Mesendoderm (in vitro differentiated cells): Measurements from ENCODE around the gene DAB1.

Experiments
- DNase-seq: peaks from one replicate; pipeline ENCODE4 v3.0.0; 2013
- H2AK5ac ChIP-seq: 2 replicates; pipeline ENCODE4 v1.6.1; 2013; ENCODE audit warnings: low read length, inconsistent platforms
- H2BK120ac ChIP-seq: 2 replicates; pipeline ENCODE4 v1.6.1; 2013; ENCODE audit warnings: low read depth, mild to moderate bottlenecking, low read length, moderate library complexity, mixed read lengths
- H2BK15ac ChIP-seq: replicated peaks from 2 replicates; pipeline ENCODE4 v1.6.1; 2013; ENCODE audit warnings: low read depth, mild to moderate bottlenecking, moderate library complexity
- H2BK5ac ChIP-seq: 2 replicates; pipeline ENCODE4 v1.6.1; 2013; ENCODE audit warnings: low read length, inconsistent platforms
- H3K18ac ChIP-seq: 2 replicates; pipeline ENCODE4 v1.6.1; 2013; ENCODE audit warnings: mild to moderate bottlenecking, low read length, mixed read lengths
- H3K23ac ChIP-seq: one replicate; pipeline ENCODE4 v1.6.1; 2013; ENCODE audit warnings: low read length
- H3K27ac ChIP-seq: 2 replicates; pipeline ENCODE4 v1.5.1; 2013; ENCODE audit warnings: low read depth, mild to moderate bottlenecking, inconsistent platforms, low read length, moderate library complexity
- H3K27me3 ChIP-seq: 2 replicates; pipeline ENCODE4 v1.6.1; 2013; ENCODE audit warnings: low read length, control low read depth, mild to moderate bottlenecking, inconsistent platforms; ENCODE audit not compliant: insufficient read depth, poor library complexity
- H3K36me3 ChIP-seq: 2 replicates; pipeline ENCODE4 v1.6.1; 2013; ENCODE audit warnings: low read length, inconsistent platforms; ENCODE audit not compliant: control insufficient read depth, insufficient read depth
- H3K4ac ChIP-seq: one replicate; pipeline ENCODE4 v1.6.1; 2013; ENCODE audit warnings: low read depth, mild to moderate bottlenecking, low read length, moderate library complexity
- H3K4me1 ChIP-seq: 2 replicates; pipeline ENCODE4 v1.6.1; 2013; ENCODE audit warnings: low read depth, low read length, inconsistent platforms; ENCODE audit not compliant: control insufficient read depth
- H3K4me2 ChIP-seq: 2 replicates; pipeline ENCODE4 v1.6.1; 2013; ENCODE audit warnings: low read length
- H3K4me3 ChIP-seq: 2 replicates; pipeline ENCODE4 v1.5.1; 2013; ENCODE audit warnings: mild to moderate bottlenecking, low read length
- H3K56ac ChIP-seq: one replicate; pipeline ENCODE4 v1.6.1; 2013; ENCODE audit warnings: low read length
- H3K79me1 ChIP-seq: 2 replicates; pipeline ENCODE4 v1.6.1; 2013; ENCODE audit warnings: low read length, inconsistent platforms
- H3K79me2 ChIP-seq: 2 replicates; pipeline ENCODE4 v1.6.1; 2013; ENCODE audit warnings: mild to moderate bottlenecking, low read length; ENCODE audit not compliant: control insufficient read depth, insufficient read depth
- H3K9ac ChIP-seq: 2 replicates; pipeline ENCODE4 v1.6.1; 2013; ENCODE audit warnings: low read length, inconsistent platforms
- H4K5ac ChIP-seq: one replicate; pipeline ENCODE4 v1.6.1; 2013; ENCODE audit warnings: low read length
- H4K8ac ChIP-seq: one replicate; pipeline ENCODE4 v1.6.1; 2013; ENCODE audit warnings: low read depth, mild to moderate bottlenecking, control low read depth, low read length, moderate library complexity
- WGBS: extraction: QIAGEN DNeasy Blood & Tissue Kit; methylation state at CpG from one replicate; pipeline ENCODE4 v1.1.7; 2013; ENCODE audit warnings: low lambda C conversion rate, missing lambda C conversion rate; ENCODE audit not compliant: insufficient coverage; ENCODE audit errors: extremely low coverage; 5-methylcytosine and 5-hydroxymethylcytosine counted together

DAB1 gene

DNA sequence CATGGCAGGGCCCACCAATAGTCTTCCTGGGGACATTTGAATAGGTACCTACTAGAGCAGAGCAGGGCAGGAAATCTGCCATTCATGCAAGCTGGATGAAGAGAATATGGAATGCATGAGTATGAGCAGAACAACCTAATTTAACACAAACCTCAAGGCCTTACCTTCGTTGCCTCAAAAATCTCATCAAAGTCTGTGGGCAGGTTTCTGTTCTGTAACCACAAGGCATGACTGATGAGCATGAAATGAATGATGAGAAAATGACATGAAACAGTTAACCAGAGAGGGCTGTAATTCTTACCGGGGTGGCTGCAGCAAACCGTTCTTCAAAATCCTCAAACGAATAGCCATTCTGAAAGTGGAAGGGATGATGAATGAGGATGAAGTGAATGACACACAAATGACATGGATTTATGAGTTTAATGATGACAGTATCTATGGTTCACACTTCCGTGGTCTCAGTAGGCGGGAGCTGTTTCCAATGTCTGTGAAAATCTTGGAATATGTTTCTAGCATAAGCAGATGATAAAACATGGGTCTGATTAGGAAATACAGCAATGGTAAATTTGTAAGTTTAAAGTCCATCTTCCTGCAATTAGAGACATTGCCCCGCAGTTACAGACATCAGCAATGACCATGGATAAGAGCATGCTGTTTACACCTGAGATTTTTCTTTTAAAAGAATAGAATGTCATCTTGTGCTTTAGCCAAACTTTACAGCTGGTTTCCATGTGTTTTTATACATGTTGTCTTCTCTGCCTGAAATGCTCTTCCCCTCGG, 390.4 kb downstream of the DAB1 start:
- no peak overlapping the region for H3K56ac ChIP-seq
- H4K8ac ChIP-seq = no peak overlapping the region
- H2BK5ac ChIP-seq = no peak overlapping the region
- H3K23ac ChIP-seq = no peak overlapping the region
- no peak for DNase-seq
- H3K36me3 ChIP-seq = no peaks in the 10 kb centered on the region
- H3K9ac ChIP-seq = no peak overlapping the region
- no peaks in the 10 kb centered on the region for H3K79me1 ChIP-seq
- no peak overlapping the region for H3K4ac ChIP-seq
- H2BK15ac ChIP-seq = no peak overlapping the region
- no peaks in the 10 kb centered on the region for H3K27me3 ChIP-seq
- H3K4me1 ChIP-seq = peaks cover 2% of the 10 kb centered on the region
- no peaks in the 10 kb centered on the region for H3K79me2 ChIP-seq
- H3K18ac ChIP-seq = no peak overlapping the region
- no peak overlapping the region for H2AK5ac ChIP-seq
- no peak overlapping the region for H4K5ac ChIP-seq
- no CpG with 5 or more reads among the region's 8 CpGs for WGBS
- H3K27ac ChIP-seq = no peak overlapping the region
- no peak overlapping the region for H2BK120ac ChIP-seq
- no peak overlapping the region for H3K4me2 ChIP-seq
- no peak overlapping the region for H3K4me3 ChIP-seq

DNA sequence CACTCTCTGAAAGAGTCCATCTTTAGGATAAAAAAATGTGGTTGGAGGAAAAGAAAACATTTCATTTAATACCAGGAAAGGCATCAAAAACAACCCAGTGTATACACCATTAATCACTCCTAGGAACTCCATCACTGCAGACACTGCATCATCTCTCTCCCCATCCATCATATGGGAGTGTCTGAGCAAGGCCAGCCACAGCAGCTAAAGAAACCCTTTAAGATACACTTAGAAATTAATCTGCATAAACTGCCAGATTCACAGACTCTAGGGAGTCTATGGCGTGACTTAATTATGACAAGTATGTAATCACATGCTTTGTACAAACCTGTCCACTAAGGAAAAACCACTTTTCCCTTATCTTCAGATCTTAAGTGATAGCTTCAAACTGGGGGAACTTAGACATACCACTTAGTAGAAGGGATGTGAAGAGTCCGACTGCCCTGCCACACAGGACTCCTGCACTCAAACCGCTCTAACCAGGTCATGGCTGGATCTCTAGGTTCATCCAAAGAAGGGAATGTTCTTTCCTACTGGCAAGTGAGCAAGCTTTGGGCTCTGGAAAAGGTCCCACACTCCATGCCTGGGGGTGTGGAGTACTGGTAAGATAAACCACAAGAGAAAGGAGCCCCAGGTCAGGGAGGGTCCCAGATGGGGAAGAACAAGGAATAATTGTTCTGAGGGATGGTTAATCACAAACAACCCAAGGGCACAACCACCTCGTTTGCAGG, 397.1 kb downstream of the DAB1 start:
- no CpG with 5 or more reads among the region's 4 CpGs for WGBS

DNA sequence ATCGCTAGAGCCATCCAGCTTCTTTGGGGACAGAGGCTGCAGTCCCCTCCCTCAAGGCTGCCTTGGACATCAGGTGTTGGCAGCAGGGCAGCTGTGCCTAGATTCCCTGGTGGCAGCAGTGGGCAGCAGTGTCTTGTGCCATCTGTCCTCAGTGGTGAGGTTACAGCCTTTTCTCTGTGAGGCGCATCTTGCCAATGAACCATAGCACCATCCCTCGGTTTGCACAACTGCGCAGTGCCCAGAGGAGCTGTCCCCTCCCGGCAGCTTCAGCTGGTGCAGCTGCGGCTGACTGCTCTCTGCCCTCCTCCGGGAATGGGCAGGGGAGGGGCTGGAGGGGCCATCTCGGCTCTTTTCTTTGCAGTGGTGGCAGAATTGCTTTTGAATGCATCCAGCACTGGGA, 399.0 kb downstream of the DAB1 start:
- Histone ChIP-seq H3K4me3 (no peak overlapping the region), H3K36me3 (no peaks in the 10 kb centered on the region), H3K9ac (no peak overlapping the region), H2BK5ac (no peak overlapping the region), H2BK15ac (no peak overlapping the region), H3K27ac (no peak overlapping the region), H3K79me1 (no peaks in the 10 kb centered on the region), H2AK5ac (no peak overlapping the region), H4K8ac (no peak overlapping the region), H2BK120ac (no peak overlapping the region), H3K23ac (no peak overlapping the region), H4K5ac (no peak overlapping the region), H3K56ac (no peak overlapping the region), H3K79me2 (no peaks in the 10 kb centered on the region), H3K27me3 (no peaks in the 10 kb centered on the region), H3K18ac (no peak overlapping the region), H3K4me2 (no peak overlapping the region), H3K4ac (no peak overlapping the region), H3K4me1 (no peaks in the 10 kb centered on the region)
- DNase-seq = no peak
- no CpG with 5 or more reads among the region's 8 CpGs for WGBS

More for the DNA sequence above, 397.1 kb downstream of the DAB1 start:
- Histone ChIP-seq H2BK15ac (no peak overlapping the region), H3K79me1 (no peaks in the 10 kb centered on the region), H4K5ac (no peak overlapping the region), H2AK5ac (no peak overlapping the region), H3K36me3 (no peaks in the 10 kb centered on the region), H2BK120ac (no peak overlapping the region), H3K4me1 (no peaks in the 10 kb centered on the region), H3K56ac (no peak overlapping the region), H2BK5ac (no peak overlapping the region), H3K27me3 (no peaks in the 10 kb centered on the region), H3K18ac (no peak overlapping the region), H3K9ac (no peak overlapping the region), H3K27ac (no peak overlapping the region), H3K4me2 (no peak overlapping the region), H4K8ac (no peak overlapping the region), H3K4ac (no peak overlapping the region), H3K4me3 (no peak overlapping the region), H3K79me2 (no peaks in the 10 kb centered on the region), H3K23ac (no peak overlapping the region)
- no peak for DNase-seq

DNA sequence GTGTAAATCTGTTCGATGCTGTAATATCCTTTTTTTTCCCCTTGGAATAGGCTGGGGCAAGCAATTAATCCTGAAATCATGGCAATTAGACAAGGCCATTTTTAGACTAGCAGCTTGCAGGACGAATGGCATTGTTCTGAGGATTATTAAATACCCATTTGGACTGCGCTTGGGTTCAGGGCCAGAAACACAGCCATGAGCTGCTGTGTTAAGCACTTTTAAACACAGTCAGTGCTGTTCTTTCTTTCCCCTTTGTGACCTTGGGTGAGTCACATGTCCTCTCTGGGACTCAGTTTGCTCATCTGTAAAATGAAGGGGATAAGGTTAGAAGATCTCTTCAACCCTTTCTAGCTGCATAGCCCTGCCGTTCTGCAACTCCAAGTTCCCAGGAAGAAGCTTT, 399.4 kb downstream of the DAB1 start:
- DNase-seq = no peak
- Histone ChIP-seq H2BK15ac (no peak overlapping the region), H3K79me2 (no peaks in the 10 kb centered on the region), H3K56ac (no peak overlapping the region), H3K27me3 (no peaks in the 10 kb centered on the region), H4K5ac (no peak overlapping the region), H3K36me3 (no peaks in the 10 kb centered on the region), H2AK5ac (no peak overlapping the region), H3K9ac (no peak overlapping the region), H3K23ac (no peak overlapping the region), H4K8ac (no peak overlapping the region), H3K18ac (no peak overlapping the region), H3K4me3 (no peak overlapping the region), H3K4me2 (no peak overlapping the region), H2BK120ac (no peak overlapping the region), H3K27ac (no peak overlapping the region), H3K79me1 (no peaks in the 10 kb centered on the region), H3K4ac (no peak overlapping the region), H3K4me1 (no peaks in the 10 kb centered on the region), H2BK5ac (no peak overlapping the region)
- WGBS = no CpG with 5 or more reads among the region's 4 CpGs

DNA sequence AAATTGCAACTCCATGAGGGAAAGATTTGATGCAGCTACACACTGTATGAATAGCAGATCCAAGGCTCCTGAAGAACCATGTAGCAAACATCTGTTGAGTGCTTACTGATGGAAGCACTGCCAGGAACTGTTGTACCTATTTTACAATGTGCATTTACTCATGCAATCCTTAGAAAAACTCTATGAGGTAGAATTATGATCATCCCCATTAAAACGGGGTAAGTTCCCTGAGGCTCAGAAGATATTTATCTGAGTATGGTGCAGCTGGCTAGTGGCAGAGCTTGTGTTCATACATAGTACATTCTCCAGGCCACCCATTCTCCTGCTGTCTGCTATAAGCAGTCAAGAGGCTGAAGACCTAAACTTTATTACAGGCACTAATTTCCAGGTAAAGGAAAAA, 403.6 kb downstream of the DAB1 start:
- WGBS = no CpG with 5 or more reads among the region's 1 CpG

More for the DNA sequence above, 403.6 kb downstream of the DAB1 start:
- Histone ChIP-seq H3K56ac (no peak overlapping the region), H3K4ac (no peak overlapping the region), H3K4me3 (no peak overlapping the region), H2BK120ac (no peak overlapping the region), H3K27me3 (no peaks in the 10 kb centered on the region), H4K8ac (no peak overlapping the region), H3K9ac (no peak overlapping the region), H3K79me1 (no peaks in the 10 kb centered on the region), H3K4me2 (no peak overlapping the region), H4K5ac (no peak overlapping the region), H2BK15ac (no peak overlapping the region), H3K23ac (no peak overlapping the region), H3K27ac (no peak overlapping the region), H2BK5ac (no peak overlapping the region), H3K79me2 (no peaks in the 10 kb centered on the region), H3K36me3 (no peaks in the 10 kb centered on the region), H3K18ac (no peak overlapping the region), H2AK5ac (no peak overlapping the region), H3K4me1 (no peaks in the 10 kb centered on the region)
- DNase-seq = no peak
